Heart left ventricle (tissue), 16 donors: ENCODE data around the gene TCP11L2. TPM values are rescaled to one million over a fixed set of nuclear protein-coding genes. Genes with fewer than 3 reads are reported as not detected.

Experiments used
- ATAC-seq, 4 donors: fragments of 200-7000 bp; cut with Tn5 transposase; one replicate each; pipeline ENCODE4 v1.9.1; 2020 to 2022; ENCODE audit warnings: moderate library complexity in 4 of 4, mild to moderate bottlenecking in 3 of 4, moderate number of reproducible peaks in 1 of 4
- DNase-seq, 5 donors: peaks; one replicate each; pipeline ENCODE4 v3.0.0-alpha.2; 2020
- H3K27ac ChIP-seq, 12 donors: fragments of 200-600 bp; sonication (generic) in 4 of 12; one replicate each; pipeline versions ENCODE4 v1.5.0 to v1.8.0; 2016 to 2022; ENCODE audit warnings: mild to moderate bottlenecking in 2 of 12
- H3K27me3 ChIP-seq, 9 donors: fragments of 200-600 bp; sonication (generic) in 2 of 9; one replicate each; pipeline versions ENCODE4 v1.5.1 to v1.8.0; 2016 to 2022; ENCODE audit warnings: mild to moderate bottlenecking in 3 of 9
- H3K36me3 ChIP-seq, 9 donors: fragments of 200-600 bp; sonication (generic) in 2 of 9; one replicate each; pipeline versions ENCODE4 v1.5.0 to v1.8.0; 2018 to 2022; ENCODE audit warnings: mild to moderate bottlenecking in 2 of 9
- H3K4me1 ChIP-seq, 12 donors: fragments of 200-600 bp; sonication (generic) in 4 of 12; one replicate each; pipeline versions ENCODE4 v1.5.0 to v1.8.0; 2016 to 2022; ENCODE audit warnings: mild to moderate bottlenecking in 3 of 12
- H3K4me3 ChIP-seq, 12 donors: fragments of 200-600 bp; sonication (generic) in 4 of 12; one replicate each; pipeline versions ENCODE4 v1.5.0 to v1.8.0; 2017 to 2022; ENCODE audit warnings: mild to moderate bottlenecking in 9 of 12, moderate library complexity in 4 of 12
- H3K9me3 ChIP-seq, 12 donors: fragments of 200-600 bp; sonication (generic) in 4 of 12; one replicate each; pipeline versions ENCODE4 v1.5.0 to v1.8.0; 2016 to 2022; ENCODE audit warnings: mild to moderate bottlenecking in 1 of 12
- POLR2A ChIP-seq, 2 donors: fragments of 450-650 bp; IDR thresholded peaks; one replicate each; pipeline ENCODE4 v1.6.1; 2017; ENCODE audit warnings: antibody characterized with exemption in 2 of 2, mild to moderate bottlenecking in 2 of 2, moderate library complexity in 2 of 2
- WGBS, 4 donors: extraction: QIAGEN DNeasy Blood & Tissue Kit in 2 of 4; methylation state at CpG; one replicate each; pipeline versions ENCODE4 v1.1.5 to v1.1.7; 2013 to 2018; 5-methylcytosine and 5-hydroxymethylcytosine counted together
- intact Hi-C, 10 donors: fragments of 100-400 bp; cut with DNase I; formaldehyde crosslinking; loops; one replicate each; pipeline versions ENCODE4 v1.11.1 to v1.14.2; 2022
- polyA plus RNA-seq, 2 donors: library from polyadenylated mRNA; stranded (reverse); fragments of 200-250 nt; gene quantifications; one replicate each; pipeline ENCODE4 v1.2.3, GENCODE V29; 2013
- total RNA-seq, 9 donors: library from RNA; depleted of rRNA in 2 of 9; stranded (reverse); fragments of >200 nt in 2 of 9; fragmentation: NEBNext Ultra II Directional in 3 of 9; extraction: Animal tissue kit (Norgen Biotek cat#: 25700) in 3 of 9; gene quantifications; one replicate each; pipeline versions ENCODE4 v1.1.0 to v1.2.4, GENCODE V29; 2016 to 2023
- TF ChIP-seq, protein P1 (sequence below), 12 donors: fragments of 200-600 bp; sonication (generic) in 4 of 12; IDR thresholded peaks; one replicate each; pipeline versions ENCODE4 v1.5.0 to v1.8.0; 2018 to 2022; ENCODE audit warnings: antibody characterized with exemption in 12 of 12, mild to moderate bottlenecking in 5 of 12
- donor health status: ischemic (EF 13 %, LVEDD 7.1; RV severe dilation, severe dysfunction).
- donor health status: healthy with polysubstance abuse.
- donor health status: DM: no; HTN: yes; CAD: no.
- donor health status: DM: no; HTN: no; CAD: no.
- donor health status: ischemic (EF 25% LVEDD 6.9; RV normal size, moderate dysfunction).
- donor health status: ischemic (EF 25% LVEDD 5.7; RV mildly dilated, moderate dysfunction).
- donor health status: healthy.
- donor health status: DM: yes; HTN: yes; CAD: no.
- donor health status: ischemic (EF 35%, LVEDD 5.7; RV mildly dilated, moderate dysfunction).
- donor health status: nonischemic (EF 11% LVEDD 7.7; RV severe dilation, severe dysfunction).
- donor health status: DM: yes; HTN: yes; CAD: no.
- donor health status: PGD.
- donor health status: ischemic (EF 29% LVEDD 5.4; RV normal size, mild dysfunction).
- donor health status: nonischemic (EF 23%, LVEDD 6.1; RV moderate dilation, normal function).

The TCP11L2 gene
- total and polyA plus RNA-seq, 11 donors, result 15.5 to 147 (median 97.3) TPM

DNA sequence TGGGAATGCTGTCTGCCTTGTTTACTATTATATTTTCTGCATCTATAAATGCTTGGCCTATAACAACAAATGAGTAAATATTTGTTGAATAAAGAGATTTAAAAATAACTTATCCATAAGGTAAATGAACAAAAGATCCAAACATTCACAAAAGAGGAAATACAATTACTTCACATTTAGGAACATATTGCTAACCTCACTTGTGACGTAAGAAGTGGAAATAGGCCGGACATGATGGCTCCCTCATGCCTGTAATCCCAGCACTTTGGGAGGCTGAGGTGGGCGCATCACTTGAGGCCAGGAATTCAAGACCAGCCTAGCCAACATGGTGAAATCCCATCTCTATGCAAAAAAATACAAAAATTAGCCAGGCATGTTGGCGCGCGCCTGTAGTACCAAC, 29.0 kb upstream of the TCP11L2 start:
- Histone ChIP-seq H3K4me3 (no peak overlapping the region), H3K27me3 (no peaks in the 10 kb centered on the region), H3K4me1 (peaks cover 0 to 12% (median 3%) of the 10 kb centered on the region in 12 donors), H3K9me3 (no peaks in the 10 kb centered on the region), H3K36me3 (no peaks in the 10 kb centered on the region), H3K27ac (no peak overlapping the region)
- DNase-seq (no peak), ATAC-seq (no peak)
- TF ChIP-seq, protein P1, sequence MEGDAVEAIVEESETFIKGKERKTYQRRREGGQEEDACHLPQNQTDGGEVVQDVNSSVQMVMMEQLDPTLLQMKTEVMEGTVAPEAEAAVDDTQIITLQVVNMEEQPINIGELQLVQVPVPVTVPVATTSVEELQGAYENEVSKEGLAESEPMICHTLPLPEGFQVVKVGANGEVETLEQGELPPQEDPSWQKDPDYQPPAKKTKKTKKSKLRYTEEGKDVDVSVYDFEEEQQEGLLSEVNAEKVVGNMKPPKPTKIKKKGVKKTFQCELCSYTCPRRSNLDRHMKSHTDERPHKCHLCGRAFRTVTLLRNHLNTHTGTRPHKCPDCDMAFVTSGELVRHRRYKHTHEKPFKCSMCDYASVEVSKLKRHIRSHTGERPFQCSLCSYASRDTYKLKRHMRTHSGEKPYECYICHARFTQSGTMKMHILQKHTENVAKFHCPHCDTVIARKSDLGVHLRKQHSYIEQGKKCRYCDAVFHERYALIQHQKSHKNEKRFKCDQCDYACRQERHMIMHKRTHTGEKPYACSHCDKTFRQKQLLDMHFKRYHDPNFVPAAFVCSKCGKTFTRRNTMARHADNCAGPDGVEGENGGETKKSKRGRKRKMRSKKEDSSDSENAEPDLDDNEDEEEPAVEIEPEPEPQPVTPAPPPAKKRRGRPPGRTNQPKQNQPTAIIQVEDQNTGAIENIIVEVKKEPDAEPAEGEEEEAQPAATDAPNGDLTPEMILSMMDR (IDR thresholded peaks at IDR 0.05), result no peak
- TF ChIP-seq POLR2A (IDR thresholded peaks at IDR 0.05), result no peak
- intact Hi-C loops, result no loop called here
- WGBS, 4 donors, result 94 to 97% (median 95%) methylated on average over 6 of the region's 6 CpGs

DNA sequence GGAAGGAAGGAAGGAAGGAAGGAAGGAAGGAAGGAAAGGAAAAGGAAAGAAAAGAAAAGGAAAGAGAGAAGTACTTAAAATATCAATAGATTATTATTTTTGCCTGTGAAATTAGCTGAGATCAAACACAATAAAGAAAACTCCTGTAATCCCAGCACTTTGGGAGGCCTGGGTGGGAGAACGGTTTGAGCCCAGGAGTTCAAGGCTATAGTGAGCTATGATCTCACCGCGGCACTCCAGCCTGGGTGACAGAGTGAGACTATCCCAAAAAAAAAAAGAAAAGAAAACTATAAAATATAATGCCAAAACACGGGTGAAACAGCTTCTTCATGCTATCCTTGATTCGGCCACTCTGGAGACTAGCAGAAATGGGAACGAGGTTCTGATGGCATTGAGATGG, 28.5 kb upstream of the TCP11L2 start:
- Histone ChIP-seq H3K4me3 (no peak overlapping the region), H3K27ac (no peak overlapping the region), H3K36me3 (no peaks in the 10 kb centered on the region), H3K4me1 (peaks cover 0 to 12% (median 3%) of the 10 kb centered on the region in 12 donors), H3K27me3 (no peaks in the 10 kb centered on the region), H3K9me3 (no peaks in the 10 kb centered on the region)
- ATAC-seq (no peak), DNase-seq (no peak)
- no peak for TF ChIP-seq POLR2A (IDR thresholded peaks at IDR 0.05)
- TF ChIP-seq, protein P1 (IDR thresholded peaks at IDR 0.05), result no peak
- WGBS, 4 donors, result 86 to 94% (median 90%) methylated on average over 6 of the region's 6 CpGs
- intact Hi-C loops, result loop anchor here in 1 of 10 donors (2.0 kb wide), 1 partner anchor 23 kb away; no protein-coding TSS in a partner anchor

DNA sequence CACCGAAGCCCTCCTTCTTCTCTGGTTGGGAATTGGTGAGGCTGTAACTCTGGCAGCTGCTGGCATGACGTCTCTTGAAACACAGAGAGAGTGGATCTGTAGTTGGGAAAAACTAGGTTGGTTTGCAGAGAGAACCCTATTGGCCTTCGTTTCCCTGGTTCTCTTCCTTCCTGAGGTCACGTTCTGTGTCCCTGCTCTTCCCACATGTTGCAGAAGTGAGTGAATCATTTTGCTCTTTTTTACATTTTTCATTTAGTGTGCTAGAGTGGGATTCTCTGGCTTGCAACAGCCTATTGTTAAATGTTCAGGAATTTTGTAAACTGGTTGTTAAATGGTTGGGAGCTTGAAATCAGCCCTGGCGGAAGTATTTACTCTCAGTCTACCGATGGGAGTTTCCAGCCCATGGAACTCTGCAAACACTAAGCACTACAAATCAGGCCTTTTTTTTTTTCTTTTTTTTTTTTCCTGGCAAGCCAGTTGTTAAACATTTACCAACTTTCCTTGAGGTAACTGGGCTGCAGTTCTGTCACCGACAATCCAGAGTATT, 27.9 kb upstream of the TCP11L2 start:
- H3K27ac ChIP-seq, result no peak overlapping the region
- DNase-seq, result no peak
- H3K9me3 ChIP-seq, result no peaks in the 10 kb centered on the region
- peaks cover 0 to 12% (median 3%) of the 10 kb centered on the region in 12 donors for H3K4me1 ChIP-seq
- TF ChIP-seq, protein P1 (IDR thresholded peaks at IDR 0.05), result no peak
- TF ChIP-seq POLR2A (IDR thresholded peaks at IDR 0.05), result no peak
- 85 to 89% (median 87%) methylated on average over 7 of the region's 7 CpGs for WGBS, 4 donors
- intact Hi-C loops, result loop anchor here in 2 of 10 donors (2.0 to 5.0 kb wide), 2 partner anchors 24 to 42 kb away; no protein-coding TSS in a partner anchor
- no peaks in the 10 kb centered on the region for H3K27me3 ChIP-seq
- no peaks in the 10 kb centered on the region for H3K36me3 ChIP-seq
- ATAC-seq, result no peak
- no peak overlapping the region for H3K4me3 ChIP-seq

DNA sequence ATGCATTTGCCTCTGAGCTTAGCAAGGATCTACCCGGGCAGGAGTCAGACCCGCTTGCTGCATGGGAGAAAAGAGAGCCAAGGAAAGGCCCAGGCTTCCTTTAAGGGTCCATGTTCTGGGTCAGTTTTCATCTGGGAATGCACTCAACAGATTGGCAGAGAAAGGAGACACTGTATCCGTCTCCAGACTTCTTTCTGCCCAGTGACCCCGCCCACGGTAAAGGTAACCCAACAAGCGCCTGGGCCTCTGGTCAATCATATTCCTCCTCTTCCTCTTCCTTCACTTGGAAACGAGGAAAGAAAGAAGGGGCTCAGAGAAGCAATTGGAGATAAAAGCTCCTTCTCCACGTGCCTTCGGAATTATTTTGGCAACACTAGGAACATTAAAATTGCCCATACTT, 27.1 kb upstream of the TCP11L2 start:
- TF ChIP-seq, protein P1 (IDR thresholded peaks at IDR 0.05), result no peak
- TF ChIP-seq POLR2A (IDR thresholded peaks at IDR 0.05), result no peak
- DNase-seq (no peak), ATAC-seq (no peak)
- H3K4me1 ChIP-seq, result peaks cover 0 to 15% (median 3%) of the 10 kb centered on the region in 12 donors
- H3K9me3 ChIP-seq, result no peaks in the 10 kb centered on the region
- intact Hi-C loops, result loop anchor here in 2 of 10 donors (2.0 to 5.0 kb wide), 2 partner anchors 25 to 43 kb away; no protein-coding TSS in a partner anchor
- no peak overlapping the region for H3K4me3 ChIP-seq
- WGBS, 4 donors, result 83 to 90% (median 87%) methylated on average over 9 of the region's 9 CpGs
- no peaks in the 10 kb centered on the region for H3K36me3 ChIP-seq
- no peaks in the 10 kb centered on the region for H3K27me3 ChIP-seq
- H3K27ac ChIP-seq, result no peak overlapping the region
